ENCODE data around the gene GPR18.
"Not testable (repeated sequence)": the region's sequence is repeated elsewhere in the genome, so short reads cannot be mapped to it uniquely, and the experiment has no call there.

Gene GPR18

DNA sequence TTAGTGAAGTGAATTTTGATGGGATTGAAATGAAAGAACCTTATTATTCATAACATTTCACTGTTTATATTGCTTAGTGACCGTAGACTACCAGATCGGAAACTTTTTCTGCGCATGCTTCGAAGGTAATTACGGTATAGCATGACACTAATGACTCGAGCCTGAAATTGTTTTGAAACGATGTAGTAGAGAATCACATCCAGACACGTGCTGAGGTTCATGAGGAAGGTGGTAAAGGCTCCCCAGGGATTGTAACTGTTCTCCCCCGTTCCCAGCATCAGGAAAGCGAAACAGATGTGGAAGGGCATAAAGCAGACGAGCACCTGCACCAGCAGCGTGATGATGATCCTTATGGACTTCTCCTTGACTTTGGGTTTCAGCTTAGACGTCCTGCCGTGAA is 3.3 kb downstream of the GPR18 start:
- H3K4me3 ChIP-seq (ENCODE audit: low read length) = no peak overlapping the region
- TF ChIP-seq, protein P1, sequence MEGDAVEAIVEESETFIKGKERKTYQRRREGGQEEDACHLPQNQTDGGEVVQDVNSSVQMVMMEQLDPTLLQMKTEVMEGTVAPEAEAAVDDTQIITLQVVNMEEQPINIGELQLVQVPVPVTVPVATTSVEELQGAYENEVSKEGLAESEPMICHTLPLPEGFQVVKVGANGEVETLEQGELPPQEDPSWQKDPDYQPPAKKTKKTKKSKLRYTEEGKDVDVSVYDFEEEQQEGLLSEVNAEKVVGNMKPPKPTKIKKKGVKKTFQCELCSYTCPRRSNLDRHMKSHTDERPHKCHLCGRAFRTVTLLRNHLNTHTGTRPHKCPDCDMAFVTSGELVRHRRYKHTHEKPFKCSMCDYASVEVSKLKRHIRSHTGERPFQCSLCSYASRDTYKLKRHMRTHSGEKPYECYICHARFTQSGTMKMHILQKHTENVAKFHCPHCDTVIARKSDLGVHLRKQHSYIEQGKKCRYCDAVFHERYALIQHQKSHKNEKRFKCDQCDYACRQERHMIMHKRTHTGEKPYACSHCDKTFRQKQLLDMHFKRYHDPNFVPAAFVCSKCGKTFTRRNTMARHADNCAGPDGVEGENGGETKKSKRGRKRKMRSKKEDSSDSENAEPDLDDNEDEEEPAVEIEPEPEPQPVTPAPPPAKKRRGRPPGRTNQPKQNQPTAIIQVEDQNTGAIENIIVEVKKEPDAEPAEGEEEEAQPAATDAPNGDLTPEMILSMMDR (conservative IDR thresholded peaks at IDR 0.05; ENCODE audit: low read length) = no peak
- DNase-seq (ENCODE audit: low read depth) = no peak

DNA sequence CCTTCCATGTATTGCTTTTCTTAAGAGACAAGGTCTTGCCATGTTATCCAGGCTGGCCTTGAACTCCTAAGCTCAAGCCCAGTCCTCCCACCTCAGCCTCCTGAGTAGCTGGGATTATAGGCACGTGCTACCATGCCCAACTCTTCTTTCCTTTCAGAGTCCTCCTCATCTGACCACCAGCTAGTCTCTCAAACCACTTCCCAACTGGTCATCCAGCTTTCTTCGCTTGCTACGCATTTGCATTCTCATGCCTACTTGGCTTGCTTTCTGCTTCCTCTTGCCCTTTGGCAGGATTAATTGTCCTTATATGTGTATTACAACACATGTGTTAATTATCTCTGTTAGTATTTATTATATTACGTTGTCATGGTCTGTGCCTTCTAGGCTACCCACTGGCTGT is 6.3 kb downstream of the GPR18 start:
- TF ChIP-seq, protein P1 (conservative IDR thresholded peaks at IDR 0.05; ENCODE audit: low read length) = no peak
- DNase-seq (ENCODE audit: low read depth) = no peak
- no peak overlapping the region for H3K4me3 ChIP-seq (ENCODE audit: low read length)

DNA sequence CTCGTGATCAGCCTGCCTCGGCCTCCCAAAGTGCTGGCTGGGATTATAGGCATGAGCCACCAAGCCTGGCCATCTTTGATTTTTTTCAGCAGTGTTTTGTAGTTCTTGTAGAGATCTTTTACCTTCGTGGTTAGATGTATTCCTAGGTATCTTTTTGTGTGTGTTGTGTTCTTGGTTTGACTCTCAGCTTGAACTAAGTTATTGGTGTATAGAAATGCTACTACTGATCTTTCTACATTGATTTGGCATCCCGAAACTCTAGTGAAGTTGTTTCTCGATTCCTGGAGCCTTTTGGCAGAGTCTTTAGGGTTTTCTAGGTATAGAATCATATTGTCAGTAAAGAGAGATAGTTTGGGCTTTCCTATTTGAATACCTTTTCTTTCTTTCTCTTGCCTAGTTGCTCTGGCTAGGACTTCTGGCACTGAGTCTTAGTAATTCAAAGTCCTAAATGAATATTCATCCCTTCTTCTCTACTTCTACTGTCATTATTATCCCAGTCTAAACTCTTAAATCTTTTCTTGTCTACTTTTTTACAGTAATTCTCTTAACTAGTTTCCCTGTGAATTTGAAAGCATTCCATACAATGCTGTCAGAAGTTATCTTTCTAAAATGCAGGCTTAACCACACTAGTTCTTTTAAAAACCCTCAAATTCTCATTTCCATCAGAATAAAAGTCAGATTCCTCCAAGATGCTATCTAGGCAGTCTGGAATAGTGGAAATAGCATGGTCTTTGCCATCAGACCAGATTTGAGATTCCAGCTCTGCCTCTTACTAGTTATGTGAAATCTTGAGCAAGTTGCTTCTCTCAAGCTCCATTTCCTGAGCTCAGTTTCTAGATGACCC is 7.0 kb downstream of the GPR18 start:
- TF ChIP-seq, protein P1 (conservative IDR thresholded peaks at IDR 0.05; ENCODE audit: low read length) = no peak
- peak; percentile 13 for DNase-seq (ENCODE audit: low read depth)
- H3K4me3 ChIP-seq (ENCODE audit: low read length) = no peak overlapping the region

DNA sequence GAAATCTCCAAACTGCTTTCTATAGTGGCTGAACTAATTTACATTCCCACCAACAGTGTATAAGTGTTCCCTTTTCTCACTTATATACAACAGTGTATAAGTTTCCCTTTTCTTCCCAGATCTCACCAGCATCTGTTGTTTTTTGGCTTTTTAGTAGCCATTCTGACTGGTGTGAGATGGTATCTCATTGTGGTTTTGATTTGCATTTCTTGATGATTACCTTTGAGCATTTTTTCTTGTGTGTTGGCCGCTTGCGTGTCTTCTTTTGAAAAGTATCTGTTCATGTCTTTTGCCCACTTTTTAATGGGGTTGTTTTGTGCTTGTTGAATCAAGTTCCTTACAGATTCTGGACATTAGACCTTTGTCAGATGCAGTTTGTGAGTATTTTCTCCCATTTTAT is 8.6 kb downstream of the GPR18 start:
- DNase-seq (ENCODE audit: low read depth); H3K4me3 ChIP-seq (ENCODE audit: low read length): not testable (repeated sequence)

DNA sequence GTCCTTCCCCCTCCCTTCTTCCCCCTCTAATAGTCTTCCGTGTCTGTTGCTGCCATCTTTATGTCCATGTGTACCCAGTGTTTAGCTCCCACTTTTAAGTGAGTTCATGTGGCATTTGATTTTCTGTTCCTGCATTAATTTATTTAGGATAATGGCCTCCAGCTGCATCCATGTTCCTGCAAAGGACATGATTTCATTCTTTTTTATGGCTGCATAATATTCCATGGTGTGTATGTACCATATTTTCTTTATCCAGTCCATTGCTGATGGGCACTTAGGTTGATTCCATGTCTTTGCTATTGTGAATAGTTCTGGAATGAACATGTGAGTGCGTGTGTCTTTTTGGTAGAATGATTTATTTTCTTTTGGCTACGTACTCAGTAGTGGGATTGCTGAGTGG is 9.0 kb downstream of the GPR18 start:
- not testable (repeated sequence) for DNase-seq (ENCODE audit: low read depth); H3K4me3 ChIP-seq (ENCODE audit: low read length)

DNA sequence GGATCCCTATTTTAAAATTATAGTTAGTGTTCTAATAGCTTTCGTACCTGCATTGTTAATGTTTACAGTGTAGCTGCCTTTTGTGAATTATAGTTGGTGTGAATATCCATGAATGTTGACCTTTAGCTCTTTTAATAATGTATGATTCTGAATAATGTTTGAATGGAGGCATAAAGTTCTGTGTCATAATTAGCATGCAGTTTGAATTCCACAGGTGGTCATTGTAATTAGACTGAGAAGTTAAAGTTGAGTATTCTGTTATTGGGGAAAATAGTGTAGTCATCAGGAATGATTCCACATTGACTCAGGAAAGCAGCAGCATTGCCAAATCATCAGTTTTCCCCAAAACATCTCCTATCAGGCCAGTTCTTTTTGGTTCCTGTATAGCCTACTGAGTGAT is 12.1 kb downstream of the GPR18 start:
- DNase-seq (ENCODE audit: low read depth) = no peak
- TF ChIP-seq, protein P1 (conservative IDR thresholded peaks at IDR 0.05; ENCODE audit: low read length) = no peak
- H3K4me3 ChIP-seq (ENCODE audit: low read length) = no peak overlapping the region

DNA sequence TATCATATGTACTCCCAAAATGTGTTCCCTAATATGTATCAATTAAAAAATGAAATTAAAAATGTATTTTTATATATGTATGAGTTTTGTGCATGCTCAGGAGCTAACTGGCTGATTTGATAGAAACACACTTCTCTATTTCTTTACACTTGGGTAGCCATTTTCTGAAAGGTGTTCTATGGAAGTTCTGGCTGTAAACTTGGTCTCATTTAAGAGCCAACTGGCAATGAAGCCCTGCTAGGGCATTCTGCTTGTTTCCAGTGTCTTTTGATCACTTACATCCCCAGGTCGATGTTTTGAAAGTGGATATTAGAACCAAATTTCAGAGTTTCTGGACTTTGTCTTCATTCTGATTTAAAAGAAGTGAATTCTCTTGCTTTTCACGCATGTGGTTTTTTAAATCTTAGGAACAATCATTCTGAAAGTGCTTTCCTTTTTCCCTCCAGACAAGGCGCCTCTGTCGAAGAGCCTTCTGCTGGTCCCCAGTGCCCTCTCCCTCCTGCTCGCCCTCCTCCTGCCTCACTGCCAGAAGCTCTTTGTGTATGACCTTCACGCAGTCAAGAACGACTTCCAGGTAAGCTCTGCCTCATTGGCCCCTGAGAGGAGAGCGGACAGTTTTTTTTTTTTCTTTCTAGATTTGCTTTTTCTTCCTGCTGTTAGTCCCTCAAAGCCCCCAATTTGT is 20.1 kb downstream of the GPR18 start:
- TF ChIP-seq, protein P1 (conservative IDR thresholded peaks at IDR 0.05; ENCODE audit: low read length) = no peak
- DNase-seq (ENCODE audit: low read depth) = no peak
- H3K4me3 ChIP-seq (ENCODE audit: low read length) = no peak overlapping the region

DNA sequence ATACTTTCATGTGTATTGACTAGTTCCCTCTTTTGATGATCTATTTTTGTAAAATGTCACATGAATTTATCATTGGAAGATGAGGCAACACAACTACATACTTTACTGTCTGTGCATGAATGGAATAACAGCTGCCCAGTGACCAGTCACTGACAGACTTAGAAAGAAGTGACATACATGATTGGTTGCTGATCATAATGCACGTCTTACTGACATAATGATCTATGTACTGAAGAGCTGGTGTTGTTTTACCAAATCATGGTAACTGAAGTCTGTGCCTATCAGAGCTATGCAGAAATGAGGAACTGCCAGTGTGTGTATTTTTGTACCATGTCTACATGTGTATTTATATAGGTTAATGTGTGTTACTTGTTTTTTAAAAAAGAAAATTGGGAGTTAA is 26.5 kb downstream of the GPR18 start:
- no peak overlapping the region for H3K4me3 ChIP-seq (ENCODE audit: low read length)
- DNase-seq (ENCODE audit: low read depth) = no peak
- TF ChIP-seq, protein P1 (conservative IDR thresholded peaks at IDR 0.05; ENCODE audit: low read length) = no peak
